ENCODE results near the gene MLH3.

MLH3 gene

GRCh38 chr14:74985806-74986205 is 65.5 kb downstream of the MLH3 start:
- DNase-seq (ENCODE audit: low read depth in 1 of 2, low spot score in 1 of 2), result no peak
- TF ChIP-seq CTCF (IDR thresholded peaks at IDR 0.05; ENCODE audit: insufficient read depth, low read length) (no peak), POLR2AphosphoS5 (IDR thresholded peaks at IDR 0.05; ENCODE audit: low read depth) (no peak), GABPA (IDR thresholded peaks at IDR 0.05; ENCODE audit: low read depth) (no peak)

GRCh38 chr14:74985028-74985310 is 66.3 kb downstream of the MLH3 start:
- DNase-seq (ENCODE audit: low read depth in 1 of 2, low spot score in 1 of 2), result no peak
- no peaks in the 10 kb centered on the region for H3K27me3 ChIP-seq (ENCODE audit: insufficient read depth, poor library complexity, severe bottlenecking)
- H3K4me3 ChIP-seq (replicated peaks; ENCODE audit: insufficient read depth, low read length), result no peak overlapping the region
- H3K27ac ChIP-seq (replicated peaks), result no peak overlapping the region
- TF ChIP-seq SPI1 (IDR thresholded peaks at IDR 0.05; ENCODE audit: borderline replicate concordance, low read depth), result no peak
- no peak for TF ChIP-seq CTCF (IDR thresholded peaks at IDR 0.05; ENCODE audit: insufficient read depth, low read length)
- no peak for TF ChIP-seq REST (IDR thresholded peaks at IDR 0.05; ENCODE audit: insufficient replicate concordance, low read depth)
- TF ChIP-seq POLR2AphosphoS5 (IDR thresholded peaks at IDR 0.05; ENCODE audit: low read depth), result no peak
- no peak for TF ChIP-seq GABPA (IDR thresholded peaks at IDR 0.05; ENCODE audit: low read depth)

More at GRCh38 chr14:74985806-74986205, 65.5 kb downstream of the MLH3 start:
- no peak overlapping the region for H3K27ac ChIP-seq (replicated peaks)
- no peak overlapping the region for H3K4me3 ChIP-seq (replicated peaks; ENCODE audit: insufficient read depth, low read length)
- no peaks in the 10 kb centered on the region for H3K27me3 ChIP-seq (ENCODE audit: insufficient read depth, poor library complexity, severe bottlenecking)

GRCh38 chr14:74984236-74985027 is 66.8 kb downstream of the MLH3 start:
- Histone ChIP-seq H3K27ac (replicated peaks) (no peak overlapping the region), H3K27me3 (ENCODE audit: insufficient read depth, poor library complexity, severe bottlenecking) (no peaks in the 10 kb centered on the region), H3K4me3 (replicated peaks; ENCODE audit: insufficient read depth, low read length) (no peak overlapping the region)
- TF ChIP-seq GABPA (IDR thresholded peaks at IDR 0.05; ENCODE audit: low read depth) (no peak), SPI1 (IDR thresholded peaks at IDR 0.05; ENCODE audit: borderline replicate concordance, low read depth) (no peak), POLR2AphosphoS5 (IDR thresholded peaks at IDR 0.05; ENCODE audit: low read depth) (no peak), CTCF (IDR thresholded peaks at IDR 0.05; ENCODE audit: insufficient read depth, low read length) (no peak), REST (IDR thresholded peaks at IDR 0.05; ENCODE audit: insufficient replicate concordance, low read depth) (no peak)
- DNase-seq (ENCODE audit: low read depth in 1 of 2, low spot score in 1 of 2), result no peak

GRCh38 chr14:74983343-74983742 is 67.9 kb downstream of the MLH3 start:
- Histone ChIP-seq H3K4me3 (replicated peaks; ENCODE audit: insufficient read depth, low read length) (no peak overlapping the region), H3K27ac (replicated peaks) (no peak overlapping the region), H3K27me3 (ENCODE audit: insufficient read depth, poor library complexity, severe bottlenecking) (no peaks in the 10 kb centered on the region)
- TF ChIP-seq REST (IDR thresholded peaks at IDR 0.05; ENCODE audit: insufficient replicate concordance, low read depth), result no peak
- TF ChIP-seq SPI1 (IDR thresholded peaks at IDR 0.05; ENCODE audit: borderline replicate concordance, low read depth), result no peak
- TF ChIP-seq CTCF (IDR thresholded peaks at IDR 0.05; ENCODE audit: insufficient read depth, low read length), result no peak
- DNase-seq (ENCODE audit: low read depth in 1 of 2, low spot score in 1 of 2), result no peak
